ENCODE measurements around the gene PLA2G4E. TPM values are rescaled to one million over a fixed set of nuclear protein-coding genes. Genes with fewer than 3 reads are reported as not detected.

The PLA2G4E gene
- total RNA-seq, 2 experiments from 2014 or later = not detected

- Mint-ChIP-seq H3K36me3 (ENCODE audit: low read depth) (no peaks in the 10 kb centered on the region), H3K27ac (no peak overlapping the region), H3K4me1 (ENCODE audit: low read depth) (peaks cover 14% of the 10 kb centered on the region), H3K9me3 (no peaks in the 10 kb centered on the region), H3K27me3 (peaks cover 41% of the 10 kb centered on the region), H3K4me3 (no peak overlapping the region)
- no peak for TF ChIP-seq CTCF (IDR thresholded peaks at IDR 0.05)
- peaks cover 12% of the 10 kb centered on the region for H3K4me1 ChIP-seq (ENCODE audit: insufficient read depth, low read length)
- no peak overlapping the region for H3K27ac ChIP-seq (ENCODE audit: low read depth in 1 of 2, low read length in 2 of 2)
- ATAC-seq (ENCODE audit: poor library complexity) (no peak), DNase-seq (no peak)
- no peak overlapping the region for H3K4me3 ChIP-seq (ENCODE audit: low read length)
- CTCF ChIA-PET = interaction anchor here (1.3 kb wide), 1 partner anchor 13 kb away, joined by 4 read pairs; no protein-coding TSS in a partner anchor
- peaks cover 19 to 23% of the 10 kb centered on the region in 2 experiments for H3K27me3 ChIP-seq (ENCODE audit: control insufficient read depth in 1 of 2, insufficient read depth in 2 of 2, low read length in 2 of 2)
- POLR2A ChIA-PET = no interaction called here
- H3K9me3 ChIP-seq (ENCODE audit: control insufficient read depth in 1 of 2, insufficient read depth in 1 of 2, low read length in 2 of 2) = no peaks in the 10 kb centered on the region
- intact Hi-C loops (cut with DNase I, micrococcal nuclease) = loop anchor here in 1 of 2 experiments (10.0 kb wide), 1 partner anchor 129 kb away; no protein-coding TSS in a partner anchor
- H3K36me3 ChIP-seq (ENCODE audit: insufficient read depth, low read length) = no peaks in the 10 kb centered on the region
Observed at GRCh38 chr15:42053914-42054313, 33.1 kb upstream of the PLA2G4E start.

- no peak for DNase-seq
- no peak for TF ChIP-seq CTCF (IDR thresholded peaks at IDR 0.05)
- CTCF ChIA-PET = interaction anchor here (0.7 kb wide), 1 partner anchor 280 kb away, joined by 3 read pairs; no protein-coding TSS in a partner anchor
- H3K4me3 Mint-ChIP-seq = no peak overlapping the region
- no peak overlapping the region for H3K27ac Mint-ChIP-seq
- POLR2A ChIA-PET = no interaction called here
- H3K36me3 ChIP-seq (ENCODE audit: insufficient read depth, low read length) = no peaks in the 10 kb centered on the region
- intact Hi-C loops (cut with DNase I, micrococcal nuclease) = loop anchor here in 1 of 2 experiments (10.0 kb wide), 1 partner anchor 128 kb away; no protein-coding TSS in a partner anchor
- H3K9me3 Mint-ChIP-seq = no peaks in the 10 kb centered on the region
- H3K4me1 Mint-ChIP-seq (ENCODE audit: low read depth) = peaks cover 14% of the 10 kb centered on the region
- ATAC-seq (ENCODE audit: poor library complexity) = no peak
- no peak overlapping the region for H3K4me3 ChIP-seq (ENCODE audit: low read length)
- H3K4me1 ChIP-seq (ENCODE audit: insufficient read depth, low read length) = peaks cover 12% of the 10 kb centered on the region
- peaks cover 37% of the 10 kb centered on the region for H3K27me3 Mint-ChIP-seq
- peaks cover 16 to 21% of the 10 kb centered on the region in 2 experiments for H3K27me3 ChIP-seq (ENCODE audit: control insufficient read depth in 1 of 2, insufficient read depth in 2 of 2, low read length in 2 of 2)
- no peaks in the 10 kb centered on the region for H3K9me3 ChIP-seq (ENCODE audit: control insufficient read depth in 1 of 2, insufficient read depth in 1 of 2, low read length in 2 of 2)
- no peak overlapping the region for H3K27ac ChIP-seq (ENCODE audit: low read depth in 1 of 2, low read length in 2 of 2)
- no peaks in the 10 kb centered on the region for H3K36me3 Mint-ChIP-seq (ENCODE audit: low read depth)
Observed at GRCh38 chr15:42053010-42053409, 32.2 kb upstream of the PLA2G4E start.

- Mint-ChIP-seq H3K27ac (no peak overlapping the region), H3K9me3 (no peaks in the 10 kb centered on the region), H3K27me3 (peaks cover 19% of the 10 kb centered on the region), H3K4me1 (ENCODE audit: low read depth) (no peaks in the 10 kb centered on the region), H3K36me3 (ENCODE audit: low read depth) (no peaks in the 10 kb centered on the region), H3K4me3 (no peak overlapping the region)
- ChIA-PET POLR2A (no interaction called here), CTCF (no interaction called here)
- Histone ChIP-seq H3K36me3 (ENCODE audit: insufficient read depth, low read length) (no peaks in the 10 kb centered on the region), H3K4me3 (ENCODE audit: low read length) (no peak overlapping the region), H3K9me3 (ENCODE audit: control insufficient read depth in 1 of 2, insufficient read depth in 1 of 2, low read length in 2 of 2) (no peaks in the 10 kb centered on the region), H3K27ac (ENCODE audit: low read depth in 1 of 2, low read length in 2 of 2) (no peak overlapping the region), H3K27me3 (ENCODE audit: control insufficient read depth in 1 of 2, insufficient read depth in 2 of 2, low read length in 2 of 2) (peaks cover 2 to 4% of the 10 kb centered on the region in 2 experiments), H3K4me1 (ENCODE audit: insufficient read depth, low read length) (no peaks in the 10 kb centered on the region)
- intact Hi-C loops (cut with DNase I, micrococcal nuclease) = loop anchor here in 1 of 2 experiments (10.0 kb wide), 1 partner anchor 126 kb away; no protein-coding TSS in a partner anchor
- DNase-seq = no peak
- TF ChIP-seq CTCF (IDR thresholded peaks at IDR 0.05) = no peak
- ATAC-seq (ENCODE audit: poor library complexity) = no peak
Observed at GRCh38 chr15:42050484-42051255, 29.8 kb upstream of the PLA2G4E start.

All from CD4-positive, alpha-beta T cell (primary cell).